DMS53 treated with DMSO at 0.1 percent for 48 hours (cell line): ENCODE measurements around the gene FAM153A.
"Not testable (repeated sequence)": the region's sequence is repeated elsewhere in the genome, so short reads cannot be mapped to it uniquely, and the experiment has no call there.

ENCODE experiments used
- DNase-seq: peaks from one replicate; lab custom pipeline; 2025; ENCODE audit not compliant: unreplicated experiment; lab: John Stamatoyannopoulos, UW

The FAM153A gene

DNA sequence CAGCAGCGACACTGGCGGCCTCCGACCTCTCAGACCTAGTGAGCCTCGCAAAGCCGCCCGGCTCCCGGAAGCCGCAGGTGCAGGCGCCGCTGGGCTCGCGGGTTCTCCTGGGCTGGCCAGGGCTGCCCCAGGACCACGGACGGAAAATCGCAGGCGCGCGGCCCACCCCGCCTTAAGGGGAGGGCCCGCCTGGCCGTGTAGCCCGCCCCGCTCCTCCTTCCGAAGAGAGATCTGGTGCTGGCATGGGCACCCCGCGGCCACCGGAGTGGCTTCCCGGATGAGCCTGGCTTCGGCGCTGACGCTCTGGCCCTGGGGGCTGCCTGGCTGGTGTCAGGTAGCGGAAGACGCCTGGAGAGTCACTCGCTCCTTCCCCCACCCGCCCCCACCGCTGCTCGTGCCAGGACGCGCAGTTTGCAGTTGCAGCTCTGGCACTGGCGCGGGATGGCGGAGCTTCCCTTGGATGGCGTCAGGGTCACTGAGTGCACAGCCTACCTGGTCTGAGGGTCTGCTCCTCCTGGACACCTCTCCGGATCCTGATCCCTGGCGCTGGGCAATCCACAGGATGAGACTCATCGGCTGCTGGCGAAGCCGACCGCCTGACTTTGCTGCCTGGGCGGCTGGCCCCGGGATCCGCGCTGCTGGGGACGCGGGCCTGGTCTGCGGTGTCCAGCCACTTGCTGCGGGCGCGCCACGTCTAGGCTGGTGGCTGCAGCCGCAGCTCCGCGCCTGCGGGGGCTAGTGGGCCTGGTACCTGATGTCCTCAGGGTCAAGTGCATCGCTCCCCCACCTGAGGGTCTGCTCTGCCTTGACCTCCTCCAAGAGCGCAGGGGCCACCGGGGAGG, at the start of gene FAM153A:
Gene FAM153A (minus strand): TSS at position 108 of the 842 bp plus-strand sequence.
- DNase-seq, result not testable (repeated sequence)

DNA sequence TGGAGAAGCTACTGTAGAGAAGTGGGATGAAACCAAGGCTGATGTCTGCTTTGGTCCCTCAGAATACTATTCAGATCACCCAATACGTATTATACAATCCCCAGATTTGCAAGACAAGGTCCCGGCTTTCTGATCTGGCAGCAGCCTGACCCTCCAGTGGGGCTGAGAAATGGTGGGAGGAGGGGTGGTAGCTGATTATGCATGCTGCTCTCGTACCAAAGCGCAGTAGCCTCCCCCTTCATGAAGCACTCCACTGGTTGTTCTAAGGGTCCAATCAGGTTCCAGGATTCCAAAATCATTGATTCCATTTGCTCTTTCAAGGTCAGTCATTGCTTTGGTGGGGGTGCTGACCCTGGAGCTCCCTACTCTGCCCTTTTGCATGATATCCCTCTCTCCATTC, 49.6 kb upstream of the FAM153A start:
- not testable (repeated sequence) for DNase-seq

DNA sequence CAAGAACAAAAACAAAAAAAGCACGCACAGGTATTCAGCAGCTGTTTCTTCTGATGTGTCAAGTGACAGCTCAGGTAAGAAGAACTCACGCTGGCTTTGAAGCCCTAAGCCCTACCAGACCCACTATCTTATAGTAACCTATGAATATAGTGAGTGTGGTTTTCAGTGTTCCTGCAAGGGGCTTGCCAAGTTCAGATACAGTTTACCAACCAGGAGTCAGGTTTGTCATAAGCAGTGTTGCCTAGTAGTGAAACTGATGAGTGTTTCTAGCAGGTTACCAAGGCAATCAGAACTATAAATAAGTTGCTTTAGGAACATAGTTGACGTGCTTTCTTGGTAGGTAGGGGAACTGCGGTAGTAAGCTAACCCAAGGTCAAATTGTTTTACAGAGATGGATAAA, 43.4 kb upstream of the FAM153A start:
- not testable (repeated sequence) for DNase-seq

GRCh38 chr5:177824776-177825175, 42.1 kb upstream of the FAM153A start:
- not testable (repeated sequence) for DNase-seq

DNA sequence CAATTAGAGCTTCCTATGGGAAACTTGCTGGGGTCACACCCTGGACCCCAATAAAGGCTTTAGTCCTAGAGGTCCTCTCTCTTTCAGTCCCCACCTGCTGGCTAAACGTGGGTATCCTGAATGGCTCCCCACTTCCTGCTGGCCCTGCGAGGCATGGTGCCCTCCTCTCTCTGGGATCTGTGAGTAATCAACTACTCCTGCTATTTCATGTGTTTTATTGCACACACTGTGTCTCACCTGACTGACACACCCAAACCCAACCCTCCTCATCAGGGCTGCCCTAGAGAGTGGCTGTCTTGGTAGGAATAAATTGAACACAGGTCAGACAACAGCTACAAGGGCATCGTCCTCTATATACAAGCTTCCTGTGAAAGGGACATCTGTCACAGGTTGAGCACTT, 39.8 kb upstream of the FAM153A start:
- DNase-seq, result not testable (repeated sequence)

DNA sequence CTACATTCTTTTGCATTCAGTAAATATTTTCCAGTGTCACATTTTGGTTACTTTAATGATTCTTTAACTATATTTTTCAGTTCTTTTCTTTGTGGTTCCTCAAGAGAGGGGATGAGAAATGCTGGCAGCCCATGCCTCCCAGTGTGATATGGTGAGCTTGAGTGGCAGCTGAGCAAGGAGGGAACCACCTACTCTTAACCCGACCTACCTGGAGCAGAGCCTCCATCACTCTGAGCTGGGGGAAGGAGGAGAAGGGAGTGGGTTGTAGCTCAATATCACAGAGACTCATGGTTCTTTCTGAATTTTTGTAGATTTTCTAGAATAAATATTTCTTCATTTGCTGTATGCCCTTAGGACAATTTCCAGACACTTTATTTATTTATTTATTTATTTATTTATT, 37.0 kb upstream of the FAM153A start:
- not testable (repeated sequence) for DNase-seq

DNA sequence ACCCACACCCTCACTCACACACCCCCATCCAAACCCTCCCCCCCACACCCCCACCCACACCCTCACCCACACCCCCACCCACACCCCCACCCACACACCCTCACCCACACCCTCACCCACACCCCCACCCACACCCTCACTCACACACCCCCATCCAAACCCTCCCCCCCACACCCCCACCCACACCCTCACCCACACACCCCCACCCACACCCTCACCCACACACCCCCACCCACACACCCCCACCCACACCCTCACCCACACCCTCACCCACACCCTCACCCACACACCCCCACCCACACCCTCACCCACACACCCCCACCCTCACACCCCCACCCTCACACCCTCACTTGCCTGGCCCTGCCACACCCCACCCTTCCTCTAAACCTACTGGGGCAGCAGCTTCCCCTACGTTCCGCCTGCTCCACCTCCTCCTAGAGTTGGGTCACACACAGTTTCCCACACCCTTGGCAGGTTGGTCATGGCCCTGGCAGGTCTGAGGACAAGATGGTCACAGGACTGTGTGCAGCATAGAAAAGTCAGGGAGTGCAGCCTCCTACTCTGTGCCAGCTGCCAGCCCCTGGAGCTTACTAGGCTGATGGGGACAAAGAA, 30.2 kb upstream of the FAM153A start:
- not testable (repeated sequence) for DNase-seq

DNA sequence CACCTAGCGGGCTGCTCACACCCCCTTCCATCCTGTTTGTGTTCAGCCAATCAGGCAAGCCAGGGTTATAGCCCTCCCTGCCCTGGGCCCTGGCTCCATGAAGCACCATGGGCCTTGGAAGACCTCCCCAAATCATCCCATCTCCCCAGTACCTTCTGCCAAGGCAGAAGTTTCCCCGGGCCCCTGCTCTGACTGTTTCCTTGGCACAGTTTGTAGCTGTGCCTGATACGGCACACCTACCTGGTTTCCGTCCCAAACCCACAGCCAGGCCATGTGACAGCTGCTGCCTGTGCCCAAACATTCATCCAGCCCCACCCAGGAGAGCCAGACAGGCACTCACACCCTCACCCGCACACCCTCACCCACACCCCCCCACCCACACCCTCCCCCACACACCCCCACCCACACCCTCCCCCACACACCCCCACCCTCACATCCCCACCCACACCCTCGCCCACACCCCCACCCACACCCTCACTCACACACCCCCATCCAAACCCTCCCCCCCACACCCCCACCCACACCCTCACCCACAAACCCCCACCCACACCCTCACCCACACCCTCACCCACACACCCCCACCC, 29.6 kb upstream of the FAM153A start:
- not testable (repeated sequence) for DNase-seq

DNA sequence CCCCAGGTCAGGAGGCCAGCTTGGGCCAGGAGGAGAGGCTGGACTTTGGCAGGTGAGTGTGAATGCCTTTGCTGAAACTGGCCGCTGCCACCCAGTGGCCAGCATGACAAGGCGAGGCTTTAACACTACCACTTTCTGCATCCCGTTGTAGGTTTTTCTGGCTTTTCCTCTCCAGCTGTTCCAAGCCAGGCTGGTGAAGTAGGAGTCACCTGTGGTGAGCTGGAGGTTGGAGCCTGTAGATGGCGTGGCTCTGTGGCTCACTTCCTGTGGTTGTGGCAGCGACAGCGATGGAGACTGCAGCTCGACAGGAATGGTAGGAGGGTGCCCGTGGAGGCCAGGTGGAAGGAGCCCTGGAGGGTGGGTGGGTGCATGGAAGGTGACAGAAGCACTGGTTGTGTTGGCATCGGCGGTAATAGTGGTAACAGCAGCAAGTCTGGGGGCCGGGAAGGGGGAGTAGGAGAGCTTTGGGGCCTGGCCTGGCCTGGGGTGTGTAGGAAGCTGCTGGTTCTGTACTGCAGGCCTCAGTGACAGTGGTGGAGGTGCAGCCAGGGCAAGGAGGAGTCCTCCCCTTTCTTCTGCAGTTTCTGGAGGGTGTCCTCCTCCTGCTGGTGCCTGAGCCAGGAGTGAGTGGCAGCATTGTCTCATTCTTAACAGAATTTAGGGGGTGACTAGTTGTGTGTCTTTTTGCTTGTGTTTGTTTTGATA, 26.7 kb upstream of the FAM153A start:
- not testable (repeated sequence) for DNase-seq

- DNase-seq, result not testable (repeated sequence)
Observed at GRCh38 chr5:177808420-177808819, 25.7 kb upstream of the FAM153A start.

GRCh38 chr5:177807265-177807664, 24.6 kb upstream of the FAM153A start:
- not testable (repeated sequence) for DNase-seq

DNA sequence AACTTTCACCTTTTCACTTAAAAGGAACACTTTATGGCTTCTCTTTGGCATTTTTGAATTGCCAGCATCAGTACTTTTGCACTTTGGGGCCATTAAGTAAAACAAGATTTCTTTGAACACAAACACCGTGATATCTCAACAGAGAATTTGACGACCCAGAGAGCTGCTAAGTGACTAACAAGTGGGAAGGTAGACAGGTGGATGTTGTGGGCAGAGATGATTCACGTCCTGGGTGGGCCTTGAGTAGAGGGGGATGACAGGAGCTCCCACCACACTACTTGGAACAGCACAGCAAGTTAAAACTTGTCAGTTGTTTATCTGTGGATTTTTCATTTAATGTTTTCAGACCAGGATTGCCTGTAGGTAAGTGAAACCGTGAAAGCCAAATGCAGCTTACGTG, 18.7 kb upstream of the FAM153A start:
- DNase-seq, result not testable (repeated sequence)

DNA sequence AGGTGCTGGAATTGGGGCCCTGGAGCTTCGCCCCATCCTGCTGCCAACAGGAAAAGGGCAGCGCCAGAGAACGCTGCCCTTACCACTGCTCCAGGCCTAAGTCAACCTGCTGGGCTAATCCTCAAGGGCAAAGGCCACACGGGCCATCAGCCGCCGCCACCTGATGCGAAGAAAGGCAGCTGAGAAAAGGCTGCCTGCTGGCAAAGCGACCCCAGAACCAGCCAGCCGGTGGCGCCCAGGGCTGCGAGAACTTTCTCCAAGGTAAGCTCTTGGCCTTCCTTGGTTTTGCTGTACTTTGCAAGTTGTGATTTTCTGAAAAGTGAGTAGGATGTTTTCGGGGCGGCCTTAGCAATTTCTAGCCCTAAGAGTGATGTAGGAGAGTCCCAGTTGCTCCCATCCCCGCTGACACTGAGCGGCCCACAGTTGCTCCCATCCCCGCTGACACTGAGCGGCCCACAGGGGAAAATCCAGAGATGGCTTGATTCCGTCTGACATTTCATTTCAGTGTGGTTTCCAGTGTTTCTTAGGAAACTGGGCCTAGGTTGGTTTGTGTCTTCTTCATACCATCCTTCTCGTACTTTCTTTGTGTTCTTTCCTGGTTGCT, 15.6 kb upstream of the FAM153A start:
- DNase-seq, result not testable (repeated sequence)

DNA sequence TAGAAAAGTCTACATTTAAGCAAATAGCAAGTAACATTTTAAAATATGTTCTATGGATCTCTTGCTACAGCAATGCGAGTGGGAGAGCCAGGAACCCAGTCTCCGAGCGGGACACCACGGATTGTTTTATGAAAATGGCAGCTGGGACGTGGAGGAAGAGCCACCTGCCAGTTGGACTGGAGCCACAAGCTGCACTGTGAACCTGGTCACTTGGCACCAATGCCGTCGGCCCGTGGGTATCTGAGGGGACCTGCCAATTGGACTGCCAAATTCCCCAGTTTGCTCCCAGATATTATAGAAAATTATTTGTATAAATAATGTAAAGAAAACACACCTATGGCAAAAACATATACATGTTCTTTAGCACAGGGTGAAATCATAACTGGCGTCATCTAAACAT, 10.6 kb upstream of the FAM153A start:
- not testable (repeated sequence) for DNase-seq

DNA sequence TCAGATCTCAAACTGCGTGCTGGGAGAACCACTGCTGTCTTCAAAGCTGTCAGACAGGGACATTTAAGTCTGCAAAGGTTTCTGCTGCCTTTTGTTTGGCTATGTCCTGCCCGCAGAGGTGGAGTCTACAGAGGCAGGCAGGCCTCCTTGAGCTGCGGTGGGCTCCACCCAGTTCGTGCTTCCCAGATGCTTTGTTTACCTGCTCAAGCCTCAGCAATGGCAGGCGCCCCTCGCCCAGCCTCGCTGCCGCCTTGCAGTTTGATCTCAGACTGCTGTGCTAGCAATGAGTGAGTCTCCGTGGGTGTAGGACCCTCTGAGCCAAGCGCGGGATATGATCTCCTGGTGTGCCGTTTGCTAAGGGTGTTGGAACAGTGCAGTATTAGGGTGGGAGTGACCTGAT, 8.9 kb upstream of the FAM153A start:
- not testable (repeated sequence) for DNase-seq

DNA sequence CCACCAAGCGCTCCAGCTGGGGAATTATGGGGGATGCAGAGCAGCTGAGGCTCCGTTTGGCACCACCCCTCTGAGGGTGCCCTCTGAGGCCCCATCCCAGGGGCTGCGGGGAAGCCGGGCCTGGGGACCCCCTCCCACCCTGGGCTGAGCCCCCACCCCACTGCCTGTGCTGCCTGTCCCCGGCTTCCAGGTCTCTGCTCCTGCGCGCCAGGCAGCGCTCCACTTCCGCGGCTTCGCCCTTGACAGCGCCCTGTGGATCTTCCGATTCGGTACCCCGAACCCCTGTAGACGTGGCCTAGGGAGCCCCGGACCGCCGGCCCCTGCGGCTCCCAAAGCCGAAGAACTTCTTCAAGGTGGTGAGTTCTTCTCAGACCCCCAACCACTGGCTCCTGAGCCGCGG, 530 bp downstream of the FAM153A start:
- DNase-seq, result not testable (repeated sequence)

DNA sequence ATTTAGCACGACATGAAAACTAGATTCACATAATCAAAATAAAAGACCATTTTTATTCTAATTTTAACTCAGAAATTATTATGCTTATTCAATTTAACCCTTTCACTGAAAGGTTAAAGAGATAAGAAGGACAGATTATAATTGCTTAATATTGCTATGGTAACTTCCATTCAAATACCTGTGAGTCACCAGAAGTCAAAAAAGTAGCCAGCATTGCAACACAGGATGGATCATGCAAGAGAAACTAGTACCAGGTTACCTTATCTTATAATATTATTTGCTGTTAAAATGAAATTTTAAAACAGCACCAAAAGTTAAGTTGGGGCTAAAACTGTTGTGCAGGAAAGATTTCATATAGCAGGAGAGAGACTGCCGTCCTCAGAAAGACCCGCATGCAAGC, 11.5 kb downstream of the FAM153A start:
- not testable (repeated sequence) for DNase-seq

DNA sequence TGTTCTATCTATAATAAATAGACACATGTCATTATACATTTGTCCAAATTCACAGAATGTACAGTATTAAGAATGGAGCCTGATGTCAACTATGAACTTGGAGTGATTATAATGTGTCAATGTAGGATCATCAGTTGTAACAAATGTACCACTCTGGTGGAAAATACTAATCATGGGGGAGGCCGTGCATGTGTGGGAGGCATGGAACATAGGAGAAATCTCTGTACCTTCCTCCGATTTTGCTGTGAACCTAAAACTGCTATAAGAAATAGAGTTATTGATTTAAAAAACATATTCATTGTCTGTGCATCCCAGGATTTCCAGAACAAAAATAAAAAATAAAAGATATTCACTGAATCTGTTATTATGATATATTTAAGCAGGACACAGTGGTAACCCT, 12.1 kb downstream of the FAM153A start:
- DNase-seq, result not testable (repeated sequence)

GRCh38 chr5:177763737-177764508, 18.8 kb downstream of the FAM153A start:
- DNase-seq, result not testable (repeated sequence)

DNA sequence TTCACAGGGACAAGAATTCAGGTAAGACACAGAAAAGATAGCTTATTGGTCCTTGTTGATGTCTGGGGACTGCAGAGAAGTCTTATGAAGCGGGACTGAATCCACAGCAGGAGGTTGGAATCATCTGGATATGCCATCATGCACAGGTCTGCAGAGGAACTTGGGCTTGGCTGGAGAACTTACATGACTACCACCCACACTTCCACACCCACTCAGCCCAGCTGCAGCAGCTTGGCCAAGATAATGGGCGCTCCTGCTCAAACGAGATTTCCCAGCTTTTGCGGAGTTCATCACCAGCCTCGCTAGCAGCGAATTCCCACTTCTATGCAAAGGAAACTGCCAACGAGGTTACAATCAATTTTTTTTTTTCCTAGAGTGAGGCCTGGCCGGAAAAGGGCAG, 21.7 kb downstream of the FAM153A start:
- DNase-seq, result not testable (repeated sequence)
